ENCODE measurements around the gene PIK3AP1. TPM values are rescaled to one million over a fixed set of nuclear protein-coding genes. Genes with fewer than 3 reads are reported as not detected.

The PIK3AP1 gene
- total RNA-seq, 6 experiments from 2014 or later = 36.2 to 197 (median 141) TPM

DNA sequence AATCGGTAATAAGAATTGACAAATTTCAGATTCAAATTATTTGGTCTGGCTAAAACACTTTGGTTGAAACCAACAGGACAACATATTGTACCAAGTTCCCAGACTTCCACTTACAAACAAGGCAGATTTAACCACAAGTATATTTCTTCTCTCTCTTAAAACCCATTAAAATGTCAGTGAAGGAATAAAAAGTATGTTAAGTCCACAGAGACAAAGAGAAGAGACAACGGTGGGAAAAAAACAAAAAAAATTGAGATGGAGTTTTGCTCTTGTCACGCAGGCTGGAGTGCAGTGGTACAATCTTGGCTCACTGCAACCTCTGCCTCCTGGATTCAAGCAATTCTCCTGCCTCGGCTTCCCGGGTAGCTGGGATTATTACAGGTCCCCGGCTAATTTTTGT, 149.8 kb downstream of the PIK3AP1 start:
- no peaks in the 10 kb centered on the region for H3K27me3 ChIP-seq
- intact Hi-C loops (cut with DNase I) = no loop called here
- WGBS (ENCODE audit: insufficient coverage, low coverage, low lambda C conversion rate, missing lambda C conversion rate) = 93% methylated on average over 6 of the region's 6 CpGs

DNA sequence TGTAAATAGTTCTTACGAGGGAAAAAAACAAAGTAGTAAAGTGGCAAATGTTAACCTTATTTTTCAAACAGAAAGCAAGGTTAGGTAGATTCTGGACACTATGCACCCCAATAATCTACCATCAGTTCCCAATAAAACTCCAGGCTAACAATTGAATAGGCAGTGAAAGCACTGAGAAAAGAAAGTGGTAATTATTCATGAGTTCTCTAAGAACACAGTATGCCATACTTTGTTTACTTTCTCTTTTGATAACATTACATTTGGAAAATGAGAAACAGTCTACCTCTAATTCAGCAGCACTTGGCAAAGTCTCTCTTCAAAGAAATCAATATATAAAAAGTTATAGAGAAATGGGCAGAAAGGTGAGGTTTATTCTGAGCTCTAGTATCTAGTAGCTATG, 151.9 kb downstream of the PIK3AP1 start:
- intact Hi-C loops (cut with DNase I) = no loop called here
- H3K4me1 ChIP-seq = peaks cover 0 to 18% (median 6%) of the 10 kb centered on the region in 4 donors
- DNase-seq (no peak), ATAC-seq (peak in 2 of 4 donors; percentile 49 to 59)
- TF ChIP-seq POLR2A (IDR thresholded peaks at IDR 0.05) = no peak
- TF ChIP-seq, protein P1, sequence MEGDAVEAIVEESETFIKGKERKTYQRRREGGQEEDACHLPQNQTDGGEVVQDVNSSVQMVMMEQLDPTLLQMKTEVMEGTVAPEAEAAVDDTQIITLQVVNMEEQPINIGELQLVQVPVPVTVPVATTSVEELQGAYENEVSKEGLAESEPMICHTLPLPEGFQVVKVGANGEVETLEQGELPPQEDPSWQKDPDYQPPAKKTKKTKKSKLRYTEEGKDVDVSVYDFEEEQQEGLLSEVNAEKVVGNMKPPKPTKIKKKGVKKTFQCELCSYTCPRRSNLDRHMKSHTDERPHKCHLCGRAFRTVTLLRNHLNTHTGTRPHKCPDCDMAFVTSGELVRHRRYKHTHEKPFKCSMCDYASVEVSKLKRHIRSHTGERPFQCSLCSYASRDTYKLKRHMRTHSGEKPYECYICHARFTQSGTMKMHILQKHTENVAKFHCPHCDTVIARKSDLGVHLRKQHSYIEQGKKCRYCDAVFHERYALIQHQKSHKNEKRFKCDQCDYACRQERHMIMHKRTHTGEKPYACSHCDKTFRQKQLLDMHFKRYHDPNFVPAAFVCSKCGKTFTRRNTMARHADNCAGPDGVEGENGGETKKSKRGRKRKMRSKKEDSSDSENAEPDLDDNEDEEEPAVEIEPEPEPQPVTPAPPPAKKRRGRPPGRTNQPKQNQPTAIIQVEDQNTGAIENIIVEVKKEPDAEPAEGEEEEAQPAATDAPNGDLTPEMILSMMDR (IDR thresholded peaks at IDR 0.05) = no peak
- H3K4me3 ChIP-seq = no peak overlapping the region
- 44% methylated on average over 1 of the region's 1 CpG for WGBS (ENCODE audit: insufficient coverage, low coverage, low lambda C conversion rate, missing lambda C conversion rate)
- H3K27me3 ChIP-seq = no peaks in the 10 kb centered on the region
- no peaks in the 10 kb centered on the region for H3K36me3 ChIP-seq
- H3K9me3 ChIP-seq = no peaks in the 10 kb centered on the region
- H3K27ac ChIP-seq = no peak overlapping the region

More for the DNA sequence above, 149.8 kb downstream of the PIK3AP1 start:
- H3K9me3 ChIP-seq = no peaks in the 10 kb centered on the region
- DNase-seq (no peak), ATAC-seq (no peak)
- H3K27ac ChIP-seq = no peak overlapping the region
- TF ChIP-seq, protein P1 (IDR thresholded peaks at IDR 0.05) = no peak
- no peak for TF ChIP-seq POLR2A (IDR thresholded peaks at IDR 0.05)
- H3K4me3 ChIP-seq = no peak overlapping the region
- peaks cover 0 to 18% (median 6%) of the 10 kb centered on the region in 4 donors for H3K4me1 ChIP-seq
- H3K36me3 ChIP-seq = no peaks in the 10 kb centered on the region

DNA sequence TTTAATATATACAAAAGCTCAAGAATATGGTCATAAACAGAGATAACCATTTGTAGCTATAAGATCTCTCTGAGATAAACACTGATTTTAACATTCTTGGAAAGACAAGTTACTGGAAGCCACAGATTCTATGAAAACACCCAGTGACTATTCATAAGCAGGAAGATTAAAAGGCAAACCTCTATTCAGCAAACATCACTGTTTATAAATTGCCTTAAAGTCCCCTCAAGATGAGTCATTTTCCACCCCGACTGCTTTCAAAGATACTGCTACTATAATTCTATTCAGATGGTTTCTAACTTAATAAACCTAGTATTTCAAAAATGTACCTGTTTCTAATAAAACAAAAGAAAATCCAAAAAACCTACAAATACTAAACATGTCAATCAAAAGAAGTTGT, 154.5 kb downstream of the PIK3AP1 start:
- DNase-seq = no peak
- WGBS (ENCODE audit: insufficient coverage, low coverage, low lambda C conversion rate, missing lambda C conversion rate) = 47% methylated on average over 1 of the region's 1 CpG
- H3K4me1 ChIP-seq = peaks cover 0 to 26% (median 8%) of the 10 kb centered on the region in 4 donors
- H3K9me3 ChIP-seq = no peaks in the 10 kb centered on the region
- no peak overlapping the region for H3K4me3 ChIP-seq
- intact Hi-C loops (cut with DNase I) = no loop called here
- TF ChIP-seq, protein P1 (IDR thresholded peaks at IDR 0.05) = no peak
- no peak for TF ChIP-seq POLR2A (IDR thresholded peaks at IDR 0.05)
- H3K27me3 ChIP-seq = no peaks in the 10 kb centered on the region
- peaks cover 0 to 7% (median 0%) of the 10 kb centered on the region in 4 donors for H3K36me3 ChIP-seq
- ATAC-seq = peak in 1 of 4 donors; percentile 23
- H3K27ac ChIP-seq = no peak overlapping the region

DNA sequence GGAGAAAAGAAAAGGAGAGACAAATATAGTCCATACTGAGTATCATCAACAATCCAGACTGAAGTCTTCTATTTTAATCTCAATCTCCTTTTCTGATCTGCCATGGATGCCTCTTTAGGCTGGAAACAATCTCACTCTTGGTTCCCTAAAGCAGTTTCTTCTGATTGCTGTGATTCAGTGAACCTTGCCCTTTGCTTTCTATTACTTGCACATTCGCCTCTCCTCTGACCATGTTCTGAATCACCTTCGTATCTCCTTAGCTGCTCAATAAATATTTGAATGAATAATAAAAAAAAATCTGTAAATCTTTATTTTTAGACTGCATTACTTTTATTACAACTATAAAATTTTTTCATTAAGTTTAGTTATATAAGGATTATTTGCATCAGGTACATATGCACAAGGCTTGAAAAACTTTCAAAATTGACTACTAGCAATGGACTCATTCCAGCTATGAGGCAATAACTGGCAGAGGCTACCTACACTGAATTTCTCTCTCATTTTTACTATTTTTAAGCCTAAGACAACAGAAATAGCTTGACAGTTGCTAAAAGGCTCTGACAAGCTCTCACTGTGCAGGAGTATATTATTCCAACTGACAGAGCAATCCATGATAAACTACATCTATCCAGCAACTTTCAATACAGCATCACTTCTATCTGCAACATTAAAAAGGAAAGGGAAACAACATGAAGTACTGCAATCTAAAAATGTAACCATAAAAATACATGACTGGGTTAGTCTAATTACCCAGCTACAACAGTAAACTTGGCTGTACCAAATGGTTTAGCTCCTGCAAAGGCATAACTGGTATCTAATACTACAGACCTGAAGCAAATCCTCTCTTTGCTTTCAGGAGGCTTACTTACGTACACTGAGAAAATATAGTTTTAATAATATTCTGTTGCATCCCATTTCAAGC, 159.1 kb downstream of the PIK3AP1 start:
- TF ChIP-seq POLR2A (IDR thresholded peaks at IDR 0.05) = no peak
- TF ChIP-seq, protein P1 (IDR thresholded peaks at IDR 0.05) = no peak
- WGBS (ENCODE audit: insufficient coverage, low coverage, low lambda C conversion rate, missing lambda C conversion rate) = 54% methylated on average over 3 of the region's 3 CpGs
- Histone ChIP-seq H3K4me1 (peaks cover 0 to 16% (median 2%) of the 10 kb centered on the region in 4 donors), H3K4me3 (no peak overlapping the region), H3K27ac (peak overlapping the region in 1 of 3 donors; percentile 4), H3K27me3 (no peaks in the 10 kb centered on the region), H3K36me3 (peaks cover 0 to 23% (median 2%) of the 10 kb centered on the region in 4 donors), H3K9me3 (no peaks in the 10 kb centered on the region)
- intact Hi-C loops (cut with DNase I) = no loop called here
- peak; percentile 67 to 84 (median 72) for ATAC-seq
- DNase-seq = no peak

Measured in right lobe of liver (tissue), 6 donors.